Measurements from ENCODE around the gene LRRC23.
"Not testable (repeated sequence)": the region's sequence is repeated elsewhere in the genome, so short reads cannot be mapped to it uniquely, and the experiment has no call there.

LRRC23 gene

GRCh38 chr12:6902448-6902847 is 2.2 kb upstream of the LRRC23 start:
- no peak for DNase-seq (ENCODE audit: low read depth, low spot score)

DNA sequence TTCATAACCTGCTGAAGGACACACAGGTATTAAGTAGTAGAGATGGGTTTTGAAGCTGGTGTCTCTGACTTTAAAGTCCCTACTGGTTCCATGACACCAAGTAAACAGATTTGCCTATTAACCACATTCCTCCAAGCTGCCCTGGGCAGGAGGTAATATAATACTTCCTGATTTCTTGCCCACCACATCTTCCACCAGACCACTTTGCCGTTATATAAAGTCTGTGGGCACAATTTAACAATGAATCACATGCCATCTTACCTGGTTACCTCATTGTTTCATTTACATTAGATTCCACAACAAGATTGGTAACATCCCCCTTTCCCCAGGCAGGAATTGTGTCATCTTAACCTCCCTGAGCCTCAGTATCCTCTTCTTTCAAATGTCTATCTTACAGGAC is 900 bp upstream of the LRRC23 start:
- no peak for DNase-seq (ENCODE audit: low read depth, low spot score)

- DNase-seq (ENCODE audit: low read depth, low spot score), result no peak
These were observed 905 bp downstream of the LRRC23 start for GRCh38 chr12:6905414-6906040.

- not testable (repeated sequence) for DNase-seq (ENCODE audit: low read depth, low spot score)
These were observed 3.5 kb downstream of the LRRC23 start for GRCh38 chr12:6908141-6908540.

DNA sequence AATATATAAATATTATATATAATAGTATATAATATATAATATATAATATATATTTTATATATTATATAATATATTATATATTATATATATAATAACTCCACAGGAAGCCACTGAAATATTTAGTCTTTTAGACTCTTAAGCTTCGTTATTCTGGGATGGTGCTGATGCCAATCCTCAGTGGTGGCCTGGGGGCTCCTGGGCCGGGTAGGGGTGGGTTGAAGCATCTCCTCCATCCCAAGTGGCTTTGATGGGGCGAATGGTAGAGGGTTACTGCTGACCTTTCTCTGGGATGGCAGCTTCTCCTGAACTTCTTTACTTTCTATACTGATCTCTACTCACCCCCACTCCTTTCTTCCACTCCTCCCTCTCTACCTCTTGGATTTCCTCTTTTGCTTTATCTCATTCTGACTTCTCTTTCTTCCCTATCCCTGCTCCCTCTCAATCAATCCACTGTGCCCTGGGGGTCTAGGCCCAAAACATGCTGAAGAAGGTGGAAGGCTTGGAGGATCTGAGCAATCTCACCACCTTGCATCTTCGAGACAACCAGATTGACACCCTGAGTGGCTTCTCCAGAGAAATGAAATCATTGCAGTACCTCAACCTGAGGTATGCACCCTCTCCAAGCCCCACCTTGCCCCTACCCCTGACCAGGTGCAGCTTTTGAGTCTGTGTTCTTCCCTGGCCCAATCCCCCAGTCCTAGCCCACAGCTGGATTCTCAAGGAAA is 5.0 kb downstream of the LRRC23 start:
- DNase-seq (ENCODE audit: low read depth, low spot score), result no peak

- DNase-seq (ENCODE audit: low read depth, low spot score), result no peak
These were observed 7.7 kb downstream of the LRRC23 start for GRCh38 chr12:6912164-6912935.

GRCh38 chr12:6914246-6914946 is 9.8 kb downstream of the LRRC23 start, which contains the start of gene ENO2:
Gene ENO2 (plus strand): TSS chr12:6914580. CDS start chr12:6915833, 1,253 bp downstream.
- DNase-seq (ENCODE audit: low read depth, low spot score), result no peak

DNA sequence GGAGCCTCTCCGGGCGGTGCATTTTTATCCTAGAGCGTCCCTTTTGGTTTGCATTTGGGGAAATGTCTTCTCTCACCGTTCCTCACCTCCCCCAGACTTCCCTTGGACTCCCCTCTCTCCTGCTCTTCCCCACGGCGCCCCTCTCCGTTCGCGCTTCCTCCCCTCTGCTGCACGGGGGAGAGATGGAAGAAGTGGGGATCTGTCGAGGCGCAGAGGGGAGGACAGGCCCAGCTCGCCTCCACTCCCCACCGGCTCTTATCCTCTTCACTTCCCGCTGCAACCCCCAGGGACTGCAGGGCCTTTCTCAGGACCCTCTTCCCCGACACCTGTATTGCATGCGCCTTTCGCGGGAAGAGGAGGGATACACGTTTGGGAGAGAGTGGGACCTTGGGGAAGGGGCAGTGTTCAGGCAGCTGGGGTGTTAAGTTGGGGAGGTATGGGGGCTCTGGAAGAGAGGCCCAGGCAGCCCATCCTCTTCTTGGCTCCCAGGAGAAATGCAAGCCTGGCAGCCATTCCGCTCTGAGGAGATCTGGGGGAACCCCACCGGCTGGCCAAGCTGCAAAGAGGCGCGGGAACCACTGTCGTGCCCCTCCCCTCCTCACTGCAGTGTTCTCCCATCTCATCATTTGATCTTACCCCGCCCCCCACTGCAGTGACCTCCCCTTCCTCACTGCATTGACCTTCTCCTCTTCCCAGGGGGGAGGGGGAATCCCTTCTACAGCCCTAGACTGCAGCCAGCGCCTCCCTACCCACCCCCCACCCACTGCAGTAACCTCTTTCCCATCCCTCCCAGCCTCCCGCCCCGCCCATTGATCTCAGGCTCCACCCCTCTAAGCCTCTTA is 10.5 kb downstream of the LRRC23 start:
- no peak for DNase-seq (ENCODE audit: low read depth, low spot score)

DNA sequence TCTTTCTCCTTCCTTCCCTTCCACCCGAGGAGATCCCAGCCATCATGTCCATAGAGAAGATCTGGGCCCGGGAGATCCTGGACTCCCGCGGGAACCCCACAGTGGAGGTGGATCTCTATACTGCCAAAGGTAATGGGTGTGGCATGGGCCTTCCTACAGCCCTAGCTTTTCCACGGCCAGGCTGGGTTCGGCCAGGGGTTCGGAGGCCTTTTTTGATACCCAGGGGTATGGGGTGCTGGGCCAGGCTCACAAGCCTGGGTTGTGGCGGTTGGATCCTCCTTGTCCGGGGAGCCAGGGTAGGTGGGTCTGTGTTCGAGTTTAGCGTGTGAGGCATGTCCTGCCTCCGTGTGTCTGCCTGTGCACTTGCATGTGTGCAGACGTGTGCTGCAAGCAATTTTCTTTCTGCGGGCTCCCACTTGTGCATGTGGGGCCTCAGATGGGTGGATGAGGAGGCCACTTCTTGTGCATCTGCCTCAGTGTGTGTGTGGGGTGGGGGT is 11.2 kb downstream of the LRRC23 start:
- no peak for DNase-seq (ENCODE audit: low read depth, low spot score)

DNA sequence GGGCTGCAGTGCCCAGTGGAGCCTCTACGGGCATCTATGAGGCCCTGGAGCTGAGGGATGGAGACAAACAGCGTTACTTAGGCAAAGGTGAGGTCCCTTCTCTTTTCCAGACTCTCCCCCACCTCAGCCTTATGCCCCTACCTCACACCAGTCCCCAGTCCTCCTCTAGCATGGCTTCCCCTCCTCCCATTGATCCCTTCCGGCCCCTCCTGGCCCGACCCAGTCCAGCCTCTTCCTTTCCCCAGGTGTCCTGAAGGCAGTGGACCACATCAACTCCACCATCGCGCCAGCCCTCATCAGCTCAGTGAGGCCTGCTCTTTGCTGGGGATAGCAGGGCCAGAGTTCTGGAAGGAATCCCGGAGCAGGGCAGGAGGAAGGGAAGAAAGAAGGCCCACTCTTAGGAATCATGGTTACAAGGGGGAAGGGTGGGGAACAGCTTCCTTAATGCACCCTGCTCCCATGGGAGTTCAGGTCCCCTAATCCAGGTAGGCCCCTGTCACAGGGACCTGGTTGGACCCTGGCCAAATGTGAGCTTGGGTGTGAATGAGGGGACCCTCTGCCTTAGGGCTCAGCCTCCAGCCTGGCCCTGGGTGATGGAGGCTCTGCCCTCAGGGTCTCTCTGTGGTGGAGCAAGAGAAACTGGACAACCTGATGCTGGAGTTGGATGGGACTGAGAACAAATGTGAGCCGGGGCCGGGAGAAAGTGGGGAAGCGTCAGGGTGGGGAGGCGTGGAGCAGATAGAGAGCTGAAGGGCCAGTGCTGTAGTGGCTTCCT is 12.0 kb downstream of the LRRC23 start:
- no peak for DNase-seq (ENCODE audit: low read depth, low spot score)

DNA sequence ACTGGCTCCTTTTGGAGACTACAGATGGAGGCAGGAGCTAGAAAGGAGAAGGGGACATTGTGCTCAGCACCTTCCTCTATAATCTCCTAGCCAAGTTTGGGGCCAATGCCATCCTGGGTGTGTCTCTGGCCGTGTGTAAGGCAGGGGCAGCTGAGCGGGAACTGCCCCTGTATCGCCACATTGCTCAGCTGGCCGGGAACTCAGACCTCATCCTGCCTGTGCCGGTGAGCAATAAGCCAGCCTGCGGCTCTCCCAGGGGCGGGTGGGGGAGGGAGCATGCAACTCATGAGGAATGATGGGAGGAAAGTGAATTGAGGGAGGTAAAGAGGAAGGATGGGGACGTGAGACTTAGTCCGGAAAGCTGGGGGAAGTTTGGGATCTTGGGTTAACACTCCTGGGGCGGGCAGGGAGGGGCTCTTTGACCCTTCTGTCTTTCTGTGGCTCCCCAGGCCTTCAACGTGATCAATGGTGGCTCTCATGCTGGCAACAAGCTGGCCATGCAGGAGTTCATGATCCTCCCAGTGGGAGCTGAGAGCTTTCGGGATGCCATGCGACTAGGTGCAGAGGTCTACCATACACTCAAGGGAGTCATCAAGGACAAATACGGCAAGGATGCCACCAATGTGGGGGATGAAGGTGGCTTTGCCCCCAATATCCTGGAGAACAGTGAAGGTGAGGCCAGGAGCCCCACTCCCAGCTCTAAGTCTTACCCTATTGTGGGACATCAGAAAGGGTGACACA is 13.0 kb downstream of the LRRC23 start:
- DNase-seq (ENCODE audit: low read depth, low spot score), result no peak

DNA sequence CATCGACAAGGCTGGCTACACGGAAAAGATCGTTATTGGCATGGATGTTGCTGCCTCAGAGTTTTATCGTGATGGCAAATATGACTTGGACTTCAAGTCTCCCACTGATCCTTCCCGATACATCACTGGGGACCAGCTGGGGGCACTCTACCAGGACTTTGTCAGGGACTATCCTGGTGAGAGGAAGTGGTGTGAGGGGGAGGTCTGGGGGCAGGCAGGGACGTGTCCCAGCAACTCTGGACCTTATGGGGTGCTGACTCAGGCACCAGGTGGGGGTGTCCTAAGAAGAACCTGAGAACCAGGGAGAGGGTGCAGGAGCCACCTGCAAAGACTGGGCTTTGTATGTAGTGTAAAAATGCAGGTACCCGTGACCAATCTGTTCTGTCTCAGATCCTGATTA is 15.0 kb downstream of the LRRC23 start:
- no peak for DNase-seq (ENCODE audit: low read depth, low spot score)

DNA sequence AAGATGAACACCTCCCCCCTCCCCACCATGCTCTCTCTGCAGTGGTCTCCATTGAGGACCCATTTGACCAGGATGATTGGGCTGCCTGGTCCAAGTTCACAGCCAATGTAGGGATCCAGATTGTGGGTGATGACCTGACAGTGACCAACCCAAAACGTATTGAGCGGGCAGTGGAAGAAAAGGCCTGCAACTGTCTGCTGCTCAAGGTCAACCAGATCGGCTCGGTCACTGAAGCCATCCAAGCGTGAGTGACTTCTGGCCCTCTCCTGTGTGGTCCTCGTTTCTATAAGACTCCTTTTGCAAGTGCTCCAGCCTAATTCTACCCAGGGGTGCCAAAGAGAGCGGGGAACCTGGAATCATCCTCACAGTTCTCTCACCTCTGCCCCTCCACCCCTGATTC is 16.9 kb downstream of the LRRC23 start:
- DNase-seq (ENCODE audit: low read depth, low spot score), result no peak

GRCh38 chr12:6921996-6922946 is 17.6 kb downstream of the LRRC23 start:
- no peak for DNase-seq (ENCODE audit: low read depth, low spot score)

GRCh38 chr12:6923003-6923732 is 18.5 kb downstream of the LRRC23 start:
- DNase-seq (ENCODE audit: low read depth, low spot score), result no peak

DNA sequence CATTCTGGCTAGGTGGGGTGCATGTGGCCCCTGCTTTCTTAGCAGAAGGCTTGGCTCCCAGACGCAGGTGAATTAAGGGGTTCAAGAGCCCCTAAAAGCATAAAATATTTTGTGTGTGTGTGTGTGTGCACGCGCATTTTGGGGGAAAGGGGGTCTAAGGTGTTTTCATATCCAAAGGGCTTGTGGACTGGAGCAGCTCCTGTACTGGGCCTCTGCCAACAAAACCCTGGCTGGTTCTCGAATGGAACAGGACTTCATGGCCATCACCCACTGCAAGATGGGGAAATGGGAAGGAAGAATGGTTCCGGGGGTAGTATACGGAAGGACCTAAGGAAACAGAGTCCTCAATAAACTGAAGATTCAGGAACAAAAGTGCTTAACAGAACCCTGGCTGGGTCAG is 19.2 kb downstream of the LRRC23 start:
- DNase-seq (ENCODE audit: low read depth, low spot score), result no peak

- DNase-seq (ENCODE audit: low read depth, low spot score), result no peak
These were observed 20.6 kb downstream of the LRRC23 start for GRCh38 chr12:6925239-6925539.
